ENCODE data around the gene GLIS2.

The GLIS2 gene

DNA sequence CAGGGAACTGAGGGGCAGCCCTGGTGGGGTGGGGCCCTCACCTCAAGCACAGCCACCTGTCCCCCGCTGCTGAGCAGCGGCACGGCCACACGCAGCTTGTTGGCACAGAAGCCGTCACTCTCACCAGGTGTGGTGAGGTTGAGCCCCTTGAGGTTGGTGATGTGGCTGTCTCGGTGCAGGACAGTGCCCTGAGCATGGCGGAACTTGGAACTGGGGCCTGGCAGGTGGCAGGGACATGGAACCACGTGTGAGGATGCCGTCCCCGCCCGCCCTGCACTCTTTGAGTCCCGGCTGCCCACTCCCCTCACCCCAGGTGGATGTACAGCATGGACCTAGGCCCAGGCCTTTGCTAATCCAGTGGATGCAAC, 46.1 kb downstream of the GLIS2 start:
- Histone ChIP-seq H3K9me3 (ENCODE audit: insufficient read depth, low read length) (no peaks in the 10 kb centered on the region), H3K4me1 (ENCODE audit: low read length) (no peaks in the 10 kb centered on the region), H2AFZ (ENCODE audit: low read depth, low read length) (no peak overlapping the region), H3K27me3 (ENCODE audit: low read depth, low read length) (no peaks in the 10 kb centered on the region), H3K4me2 (ENCODE audit: low read length) (no peak overlapping the region), H3K27ac (ENCODE audit: low read length) (no peak overlapping the region), H4K20me1 (ENCODE audit: insufficient read depth, low read length) (no peaks in the 10 kb centered on the region), H3K79me2 (ENCODE audit: low read length) (no peaks in the 10 kb centered on the region), H3K4me3 (ENCODE audit: low read length) (no peak overlapping the region), H3K9ac (ENCODE audit: low read length) (no peak overlapping the region), H3K36me3 (replicated peaks; ENCODE audit: low read depth, low read length) (peaks cover 4% of the 10 kb centered on the region)
- TF ChIP-seq EZH2phosphoT487 (IDR thresholded peaks at IDR 0.05; ENCODE audit: low read depth), result no peak
- TF ChIP-seq, protein P1, sequence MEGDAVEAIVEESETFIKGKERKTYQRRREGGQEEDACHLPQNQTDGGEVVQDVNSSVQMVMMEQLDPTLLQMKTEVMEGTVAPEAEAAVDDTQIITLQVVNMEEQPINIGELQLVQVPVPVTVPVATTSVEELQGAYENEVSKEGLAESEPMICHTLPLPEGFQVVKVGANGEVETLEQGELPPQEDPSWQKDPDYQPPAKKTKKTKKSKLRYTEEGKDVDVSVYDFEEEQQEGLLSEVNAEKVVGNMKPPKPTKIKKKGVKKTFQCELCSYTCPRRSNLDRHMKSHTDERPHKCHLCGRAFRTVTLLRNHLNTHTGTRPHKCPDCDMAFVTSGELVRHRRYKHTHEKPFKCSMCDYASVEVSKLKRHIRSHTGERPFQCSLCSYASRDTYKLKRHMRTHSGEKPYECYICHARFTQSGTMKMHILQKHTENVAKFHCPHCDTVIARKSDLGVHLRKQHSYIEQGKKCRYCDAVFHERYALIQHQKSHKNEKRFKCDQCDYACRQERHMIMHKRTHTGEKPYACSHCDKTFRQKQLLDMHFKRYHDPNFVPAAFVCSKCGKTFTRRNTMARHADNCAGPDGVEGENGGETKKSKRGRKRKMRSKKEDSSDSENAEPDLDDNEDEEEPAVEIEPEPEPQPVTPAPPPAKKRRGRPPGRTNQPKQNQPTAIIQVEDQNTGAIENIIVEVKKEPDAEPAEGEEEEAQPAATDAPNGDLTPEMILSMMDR (IDR thresholded peaks at IDR 0.05; ENCODE audit: low read depth, low read length), result no peak

DNA sequence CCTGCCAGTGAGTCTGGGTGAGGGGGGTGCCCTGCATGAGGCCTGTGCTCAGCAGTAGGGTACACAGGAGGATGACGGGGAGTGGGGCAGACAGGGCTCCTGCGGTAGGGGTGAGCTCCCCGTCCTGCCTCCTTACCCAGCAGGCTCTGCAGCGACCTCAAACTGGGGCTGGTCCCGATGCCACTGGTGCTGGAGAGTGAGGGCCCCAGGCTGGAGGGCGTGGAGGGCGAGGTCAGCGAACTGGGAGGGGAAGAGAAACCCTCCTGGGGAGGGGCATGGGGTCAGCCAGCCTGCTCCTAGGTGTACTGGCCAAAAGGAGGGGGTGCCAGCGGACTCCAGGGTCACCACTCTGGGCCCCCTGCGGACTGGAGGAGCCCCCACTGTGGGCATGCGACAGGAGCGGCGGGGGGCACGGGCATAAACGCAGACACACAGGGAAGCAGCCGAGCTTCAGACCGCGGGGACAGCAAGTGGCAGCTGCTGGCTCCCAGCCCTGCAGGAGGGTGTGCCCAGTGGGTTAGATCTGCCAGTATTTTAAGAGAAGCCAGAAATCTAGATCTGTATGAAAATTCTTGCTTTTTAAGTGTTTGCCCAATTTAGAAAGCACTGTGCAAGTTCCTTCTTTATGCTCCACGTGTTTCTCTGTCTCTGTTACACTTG, 46.7 kb downstream of the GLIS2 start:
- Histone ChIP-seq H2AFZ (ENCODE audit: low read depth, low read length) (no peak overlapping the region), H3K9ac (ENCODE audit: low read length) (no peak overlapping the region), H3K9me3 (ENCODE audit: insufficient read depth, low read length) (no peaks in the 10 kb centered on the region), H3K27me3 (ENCODE audit: low read depth, low read length) (no peaks in the 10 kb centered on the region), H3K4me1 (ENCODE audit: low read length) (no peaks in the 10 kb centered on the region), H4K20me1 (ENCODE audit: insufficient read depth, low read length) (no peaks in the 10 kb centered on the region), H3K79me2 (ENCODE audit: low read length) (no peaks in the 10 kb centered on the region), H3K4me3 (ENCODE audit: low read length) (no peak overlapping the region), H3K27ac (ENCODE audit: low read length) (no peak overlapping the region), H3K36me3 (replicated peaks; ENCODE audit: low read depth, low read length) (peaks cover 4% of the 10 kb centered on the region), H3K4me2 (ENCODE audit: low read length) (no peak overlapping the region)
- TF ChIP-seq EZH2phosphoT487 (IDR thresholded peaks at IDR 0.05; ENCODE audit: low read depth), result no peak

DNA sequence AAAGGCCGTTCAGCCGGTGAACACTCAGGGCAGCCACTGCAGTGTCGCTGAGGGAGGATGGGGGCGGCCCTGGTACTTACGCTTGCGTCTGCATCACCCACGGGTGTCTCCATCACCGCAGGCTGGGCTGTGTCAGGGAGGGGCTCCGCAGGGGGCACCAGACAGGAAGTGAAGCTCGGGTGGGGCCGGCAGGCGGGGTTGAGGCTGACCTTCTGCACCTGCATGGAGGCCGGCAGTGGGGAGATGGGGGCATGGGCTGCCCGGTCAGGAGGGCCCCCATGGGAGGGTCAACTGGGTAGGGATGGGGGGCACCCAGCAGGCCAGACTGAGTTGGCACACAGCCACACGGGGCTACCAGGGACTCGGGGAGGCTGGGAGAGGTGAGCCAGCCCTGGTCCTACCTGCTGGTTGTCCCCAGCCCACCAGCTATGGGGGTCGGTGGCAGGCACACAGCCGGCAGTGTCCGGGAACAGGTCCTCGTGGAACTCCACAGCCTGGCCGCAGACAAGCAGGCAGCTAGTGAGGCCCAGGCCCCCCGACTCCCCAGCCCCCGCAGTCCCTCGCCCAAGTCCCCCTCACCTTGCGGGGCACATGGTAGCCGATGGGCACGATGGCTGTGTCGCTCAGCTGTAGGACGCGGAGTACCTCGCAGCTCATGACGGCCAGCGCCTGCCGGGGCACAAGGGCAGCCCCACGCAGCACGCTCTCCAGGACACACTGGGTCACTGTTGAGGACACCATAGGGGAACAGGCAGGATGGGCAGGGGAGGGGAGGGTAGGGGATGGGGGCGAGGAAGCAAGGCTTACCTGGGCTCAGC, 48.5 kb downstream of the GLIS2 start:
- Histone ChIP-seq H3K4me3 (ENCODE audit: low read length) (no peak overlapping the region), H3K27me3 (ENCODE audit: low read depth, low read length) (no peaks in the 10 kb centered on the region), H3K4me2 (ENCODE audit: low read length) (no peak overlapping the region), H2AFZ (ENCODE audit: low read depth, low read length) (no peak overlapping the region), H3K36me3 (replicated peaks; ENCODE audit: low read depth, low read length) (peaks cover 4% of the 10 kb centered on the region), H3K9me3 (ENCODE audit: insufficient read depth, low read length) (no peaks in the 10 kb centered on the region), H3K9ac (ENCODE audit: low read length) (no peak overlapping the region), H3K27ac (ENCODE audit: low read length) (no peak overlapping the region), H4K20me1 (ENCODE audit: insufficient read depth, low read length) (no peaks in the 10 kb centered on the region), H3K4me1 (ENCODE audit: low read length) (no peaks in the 10 kb centered on the region), H3K79me2 (ENCODE audit: low read length) (no peaks in the 10 kb centered on the region)
- no peak for TF ChIP-seq EZH2phosphoT487 (IDR thresholded peaks at IDR 0.05; ENCODE audit: low read depth)
- TF ChIP-seq, protein P1 (IDR thresholded peaks at IDR 0.05; ENCODE audit: low read depth, low read length), result no peak

DNA sequence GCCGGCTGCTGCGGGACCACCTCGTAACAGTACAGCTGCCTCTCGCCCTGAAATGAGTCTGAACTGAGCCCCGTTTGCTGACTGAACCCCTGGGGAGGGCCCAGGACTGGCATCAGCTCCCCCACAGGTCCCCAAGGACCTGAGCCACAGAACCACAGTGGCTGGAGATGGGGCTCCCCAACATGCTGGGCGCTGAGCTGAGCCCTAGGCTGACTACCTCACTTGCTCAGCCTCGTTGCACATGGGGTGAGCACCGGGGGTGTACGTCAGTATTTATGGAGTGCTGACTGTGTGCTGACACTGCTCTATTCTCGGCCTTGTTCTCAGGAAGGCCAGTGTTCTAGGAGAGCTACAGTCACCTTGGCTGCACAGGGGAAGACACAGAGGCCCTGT, 49.1 kb downstream of the GLIS2 start:
- Histone ChIP-seq H3K4me1 (ENCODE audit: low read length) (no peaks in the 10 kb centered on the region), H3K4me2 (ENCODE audit: low read length) (no peak overlapping the region), H3K9me3 (ENCODE audit: insufficient read depth, low read length) (no peaks in the 10 kb centered on the region), H3K79me2 (ENCODE audit: low read length) (no peaks in the 10 kb centered on the region), H3K27ac (ENCODE audit: low read length) (no peak overlapping the region), H2AFZ (ENCODE audit: low read depth, low read length) (no peak overlapping the region), H3K4me3 (ENCODE audit: low read length) (no peak overlapping the region), H4K20me1 (ENCODE audit: insufficient read depth, low read length) (no peaks in the 10 kb centered on the region), H3K9ac (ENCODE audit: low read length) (no peak overlapping the region), H3K36me3 (replicated peaks; ENCODE audit: low read depth, low read length) (peaks cover 4% of the 10 kb centered on the region), H3K27me3 (ENCODE audit: low read depth, low read length) (no peaks in the 10 kb centered on the region)
- TF ChIP-seq, protein P1 (IDR thresholded peaks at IDR 0.05; ENCODE audit: low read depth, low read length), result no peak
- TF ChIP-seq EZH2phosphoT487 (IDR thresholded peaks at IDR 0.05; ENCODE audit: low read depth), result no peak

All from OCI-LY3 (cell line).